ENCODE results near the gene EPC2.

GRCh38 chr2:148651972-148652371, 7.4 kb downstream of the EPC2 start:
- no peak for TF ChIP-seq CTCF (IDR thresholded peaks at IDR 0.05)
- TF ChIP-seq POLR2A (IDR thresholded peaks at IDR 0.05) = no peak

Data from testis (tissue), 2 donors.